ENCODE results near the gene SMOC2.
"Not testable (repeated sequence)": the region's sequence is repeated elsewhere in the genome, so short reads cannot be mapped to it uniquely, and the experiment has no call there.

SMOC2 gene

DNA sequence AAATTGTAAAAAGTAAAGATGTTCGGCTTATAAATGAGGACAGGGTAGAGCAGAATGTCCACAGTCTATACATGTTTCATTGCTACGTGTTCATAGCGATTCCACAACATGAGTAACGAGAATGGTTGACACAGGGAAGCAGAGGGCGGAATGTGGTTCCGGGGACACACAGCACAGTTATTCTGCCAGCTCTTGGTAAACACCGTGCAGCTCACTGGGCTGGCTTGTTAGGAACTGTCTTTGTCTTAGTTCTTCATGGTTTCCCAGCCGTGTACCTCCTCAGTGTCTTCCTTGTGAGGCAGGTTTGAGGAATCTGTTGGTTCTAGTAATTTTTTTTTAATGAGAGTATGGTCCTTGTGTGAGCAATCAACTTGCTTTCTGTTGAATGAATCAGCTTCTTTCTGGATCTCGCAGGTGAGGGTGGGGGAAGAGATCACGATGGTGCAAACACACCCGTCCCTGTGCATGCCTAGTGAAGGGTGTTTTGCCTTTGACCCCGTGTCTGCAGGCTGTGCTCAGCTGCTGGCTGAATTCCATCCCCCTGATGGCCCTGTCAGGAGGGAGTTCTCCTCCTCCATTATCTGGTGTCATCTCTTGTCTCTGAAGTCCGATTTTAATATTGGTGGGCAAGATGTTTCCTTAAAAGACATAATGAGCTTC is 168.2 kb downstream of the SMOC2 start:
- DNase-seq = no peak

DNA sequence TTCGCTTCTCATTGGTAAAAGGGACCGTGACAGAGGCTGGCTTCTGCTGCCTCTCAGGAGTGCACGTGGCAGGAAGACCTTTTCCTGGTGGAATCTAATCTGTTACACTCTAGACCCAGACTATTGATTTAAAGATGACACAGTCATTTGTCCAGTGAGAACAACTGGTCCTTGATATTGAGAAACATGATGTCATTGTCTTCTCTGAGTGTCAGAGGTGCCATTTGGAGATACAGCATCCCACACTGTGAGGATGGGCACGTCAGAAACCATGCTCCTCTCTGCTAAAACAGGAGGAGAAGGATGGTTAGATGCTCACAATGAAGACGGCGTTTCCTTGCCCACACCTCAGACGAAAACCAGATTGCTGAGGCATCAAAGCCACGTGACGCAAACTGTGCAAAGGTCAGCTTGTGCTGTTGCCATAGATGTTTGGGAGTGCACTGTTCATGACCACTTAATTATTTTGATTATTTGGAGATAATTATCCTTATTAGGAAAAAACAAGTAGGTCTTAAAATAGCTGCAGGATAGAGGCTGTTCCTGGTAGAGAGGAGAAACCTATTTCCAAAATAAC is 169.0 kb downstream of the SMOC2 start:
- no peak for DNase-seq

DNA sequence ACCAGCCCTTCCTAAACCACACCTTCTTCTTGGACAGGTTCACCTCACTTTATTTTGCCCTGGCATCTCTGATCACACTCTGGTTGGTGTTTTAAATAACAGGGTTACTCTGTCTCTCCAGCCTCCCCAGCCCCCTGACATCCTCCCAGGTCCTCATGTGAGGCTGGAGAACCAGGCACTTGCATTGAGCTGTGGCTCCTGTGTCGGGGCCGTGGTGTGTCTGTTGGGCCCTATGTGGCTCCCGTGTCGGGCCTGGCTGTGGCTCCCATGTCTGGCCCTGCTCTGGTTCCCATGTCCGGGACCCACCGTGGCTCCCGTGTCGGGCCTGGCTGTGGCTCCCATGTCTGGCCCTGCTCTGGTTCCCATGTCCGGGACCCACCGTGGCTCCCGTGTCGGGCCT is 170.0 kb downstream of the SMOC2 start:
- not testable (repeated sequence) for DNase-seq

DNA sequence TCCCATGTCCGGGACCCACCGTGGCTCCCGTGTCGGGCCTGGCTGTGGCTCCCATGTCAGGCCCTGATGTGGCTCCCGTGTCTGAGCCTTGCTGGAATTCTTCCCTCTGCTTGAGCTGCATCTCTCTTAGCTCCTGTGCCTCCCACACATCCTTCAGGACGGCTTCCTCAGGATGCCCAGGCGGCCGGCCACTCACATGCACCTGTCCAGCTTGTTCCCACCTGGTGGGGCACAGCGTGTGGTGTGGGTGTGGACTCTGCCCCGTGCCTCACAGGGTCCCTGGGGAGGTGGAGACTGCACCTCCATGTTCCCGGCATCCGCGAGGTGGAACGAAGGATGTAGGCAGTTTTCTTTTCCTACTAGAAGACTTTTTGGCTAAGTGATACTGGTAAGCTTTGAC is 170.7 kb downstream of the SMOC2 start:
- DNase-seq = no peak

DNA sequence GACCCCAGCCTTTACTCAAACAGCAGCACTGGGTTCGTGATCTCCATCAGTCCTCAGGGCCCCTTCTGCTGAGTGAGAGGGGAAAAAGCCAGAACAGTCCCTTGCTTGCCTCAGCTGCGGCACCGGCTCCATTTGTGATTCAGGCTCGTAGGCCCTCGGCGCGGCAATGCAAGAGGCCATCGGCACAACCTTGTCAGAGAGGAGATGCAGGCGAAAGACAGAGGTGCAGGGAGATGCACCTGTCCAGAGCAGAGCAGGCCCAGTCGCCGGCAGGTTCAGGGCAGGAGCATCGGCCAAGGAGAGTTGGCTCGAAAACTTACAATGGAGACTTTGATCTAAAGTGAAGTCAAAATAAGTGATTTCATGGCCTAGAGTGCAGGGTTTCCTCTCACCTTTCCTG is 171.6 kb downstream of the SMOC2 start:
- no peak for DNase-seq

DNA sequence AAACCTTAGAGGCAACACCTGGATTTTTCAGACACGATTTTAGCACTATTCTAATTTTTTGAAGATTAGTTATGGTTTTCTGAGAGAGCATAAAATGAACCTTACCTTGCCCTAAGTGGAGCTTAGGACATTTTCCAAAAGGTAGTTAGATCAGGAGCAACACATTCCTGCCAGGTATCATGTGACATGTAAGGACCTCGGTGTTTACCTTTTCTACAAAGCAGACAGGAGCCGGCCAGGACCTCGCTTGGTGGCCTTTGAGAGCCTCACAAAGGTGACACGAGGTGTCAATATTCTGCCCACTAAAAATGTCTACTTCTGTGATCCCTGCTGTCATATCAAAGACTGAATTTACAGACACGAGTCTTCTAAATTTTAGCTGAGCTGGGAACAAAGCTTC is 174.9 kb downstream of the SMOC2 start:
- DNase-seq = no peak

DNA sequence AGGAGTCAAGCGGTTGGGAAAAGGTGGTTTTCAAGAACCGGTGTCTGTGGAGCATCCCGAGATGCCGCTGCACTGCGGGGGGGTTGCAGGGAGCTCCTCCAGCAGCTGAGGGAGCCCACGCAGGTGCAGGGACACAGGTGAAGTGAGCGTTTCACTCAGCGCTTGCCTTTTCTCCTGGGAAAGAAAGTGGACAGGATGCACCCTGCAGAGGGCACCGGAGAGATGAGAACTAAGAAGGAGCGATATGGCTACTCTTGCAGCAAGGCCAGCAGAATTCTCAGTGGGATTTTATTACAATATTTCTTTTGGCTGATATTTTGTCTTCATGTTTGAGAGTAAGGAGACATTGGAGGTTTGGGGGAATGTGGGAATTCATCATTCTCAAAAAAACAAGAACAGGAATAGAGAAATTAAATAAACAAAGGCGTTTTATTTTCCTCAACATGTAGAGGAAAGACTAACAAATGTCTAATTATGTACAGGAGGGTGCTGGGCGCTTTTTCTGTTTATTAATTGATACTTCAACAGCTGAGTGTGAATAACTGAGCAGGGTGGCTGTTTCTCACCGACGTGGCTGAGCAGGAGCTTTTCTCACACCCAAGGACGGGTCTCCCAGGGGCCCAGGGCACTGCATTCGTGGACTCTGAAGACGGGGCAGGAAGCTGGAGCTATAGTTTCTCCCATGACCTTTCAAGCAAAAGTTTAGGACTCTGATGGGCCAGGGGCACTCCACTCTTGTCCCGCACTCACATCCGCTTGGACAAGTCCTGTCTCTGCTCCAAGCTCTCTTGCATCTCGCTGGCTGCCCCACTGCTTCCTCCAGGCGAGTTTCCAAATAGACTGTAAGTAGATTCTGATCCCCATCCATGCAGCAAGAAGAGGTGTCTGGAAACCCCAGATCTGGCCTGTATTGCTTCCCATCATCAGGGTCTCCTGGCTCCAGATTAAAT is 176.1 kb downstream of the SMOC2 start:
- no peak for DNase-seq

DNA sequence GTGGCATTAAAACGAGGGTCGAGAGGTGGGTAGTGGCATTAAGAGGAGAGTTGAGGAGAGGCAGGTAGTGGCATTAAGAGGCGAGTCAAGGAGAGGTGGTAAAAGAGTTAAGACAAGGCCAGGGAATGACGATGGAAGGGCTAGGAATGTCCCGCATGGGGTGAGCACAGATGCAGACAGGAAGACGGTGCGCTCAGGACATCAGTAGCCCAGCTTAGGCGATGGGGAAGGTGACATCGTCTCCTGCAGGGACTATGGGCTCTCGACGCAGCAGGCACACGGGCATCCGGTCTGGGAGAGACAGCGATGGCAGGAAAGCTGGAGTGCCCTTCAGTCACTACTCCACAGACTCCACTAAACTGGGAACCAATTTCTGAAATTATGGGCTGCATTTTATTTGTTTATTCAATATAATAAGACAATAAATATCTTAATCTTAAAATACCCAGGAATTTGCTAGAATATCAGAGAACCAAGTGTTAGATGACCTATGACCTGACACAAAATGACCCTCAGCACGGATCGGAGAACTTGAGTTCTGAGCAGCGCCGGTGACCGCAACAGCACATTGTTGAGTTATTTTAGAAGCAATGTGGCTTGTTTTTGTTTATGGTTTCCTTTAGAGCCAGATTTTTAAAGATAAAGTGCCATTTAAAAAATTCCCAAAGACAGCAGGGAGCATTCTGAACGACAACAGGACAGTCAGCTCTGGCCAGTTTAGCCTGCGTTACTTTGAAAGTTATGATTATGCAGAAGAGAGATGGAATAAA is 177.7 kb downstream of the SMOC2 start:
- DNase-seq = no peak

DNA sequence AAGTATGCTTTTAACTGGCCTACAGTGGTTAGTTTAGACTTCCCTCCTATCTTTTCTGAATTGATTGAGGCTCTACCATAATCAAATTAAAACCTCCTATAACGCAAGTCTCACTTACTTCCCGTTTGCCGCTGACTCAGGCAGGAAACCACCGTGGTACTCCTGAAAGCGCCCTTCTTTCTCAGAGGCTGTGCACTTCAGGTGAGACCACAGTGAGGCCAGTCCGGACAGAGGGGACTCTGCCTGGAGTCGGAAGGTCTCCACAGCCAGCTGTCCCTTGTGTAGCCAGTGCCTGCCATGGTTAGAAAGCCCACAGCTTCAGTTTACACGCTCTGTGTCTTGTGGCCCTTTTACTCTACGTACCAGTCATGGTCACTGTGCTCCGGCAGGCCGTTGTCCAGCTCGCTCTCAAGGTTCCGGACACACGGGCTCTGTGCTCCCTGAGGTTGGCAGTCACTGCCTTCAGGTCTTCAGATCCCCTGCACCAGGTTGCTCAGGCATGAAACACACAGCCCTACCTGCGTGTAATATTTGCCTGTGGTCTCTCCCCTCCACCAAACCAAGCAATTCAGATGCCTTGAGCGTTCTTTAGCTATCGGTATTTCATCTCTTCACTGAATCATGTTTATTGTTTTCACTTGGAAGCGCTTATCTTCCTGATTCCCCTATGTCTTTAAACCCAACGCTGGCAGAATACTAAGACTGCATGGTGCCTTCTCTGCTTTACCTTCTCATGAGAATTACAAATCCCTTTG is 178.8 kb downstream of the SMOC2 start:
- DNase-seq = no peak

DNA sequence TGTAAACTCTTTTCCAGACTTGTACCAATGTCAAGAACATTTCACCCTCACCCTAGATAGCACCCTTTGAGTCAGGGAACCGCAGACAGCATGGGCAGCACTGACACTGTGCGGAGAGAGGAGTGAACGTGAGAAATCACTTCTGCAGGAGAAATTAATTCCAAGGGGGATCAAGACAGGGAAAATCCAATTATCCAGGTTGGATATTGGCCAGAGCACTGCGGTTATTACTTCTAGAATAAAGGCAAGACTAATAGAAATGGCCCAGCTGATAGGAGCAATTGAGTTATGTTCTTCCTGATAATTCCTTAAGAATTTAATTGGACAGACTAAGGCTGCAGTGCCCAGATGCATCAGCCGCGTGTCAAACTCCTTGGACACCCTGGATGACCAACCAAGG is 179.6 kb downstream of the SMOC2 start:
- DNase-seq = no peak

DNA sequence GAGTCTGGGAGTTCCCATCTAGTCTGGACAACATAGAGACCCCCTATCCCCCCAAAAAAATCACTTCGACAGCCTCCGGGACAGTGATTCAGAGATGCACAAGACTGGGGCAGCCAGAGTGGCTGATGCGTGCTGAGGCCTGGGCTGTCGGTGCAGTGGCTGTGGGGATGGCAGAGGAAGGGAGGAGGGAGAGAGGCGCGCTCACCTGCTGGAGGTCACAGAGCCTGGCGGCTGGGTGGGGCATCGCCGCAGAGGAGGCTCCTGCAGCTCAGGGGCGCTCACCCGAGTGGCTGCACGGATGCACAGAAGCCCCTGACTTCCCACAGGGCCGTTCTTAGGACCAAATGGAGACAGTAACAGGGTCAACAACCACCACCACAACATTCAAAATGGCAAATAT is 182.8 kb downstream of the SMOC2 start:
- DNase-seq = no peak

DNA sequence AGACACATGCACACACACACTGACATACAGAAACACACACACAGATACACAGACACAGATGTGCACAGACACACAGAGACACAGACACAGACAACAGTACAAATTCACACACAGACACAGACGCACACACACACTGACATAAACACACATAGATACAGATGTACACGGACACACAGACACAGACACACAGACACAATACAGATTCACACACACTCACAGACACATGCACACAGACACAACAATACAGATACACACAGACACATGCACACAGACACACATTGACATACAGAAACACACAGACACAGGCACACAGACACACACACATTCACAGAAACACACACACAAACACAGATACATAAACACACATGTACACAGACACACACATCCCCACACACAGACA is 183.6 kb downstream of the SMOC2 start:
- no peak for DNase-seq

DNA sequence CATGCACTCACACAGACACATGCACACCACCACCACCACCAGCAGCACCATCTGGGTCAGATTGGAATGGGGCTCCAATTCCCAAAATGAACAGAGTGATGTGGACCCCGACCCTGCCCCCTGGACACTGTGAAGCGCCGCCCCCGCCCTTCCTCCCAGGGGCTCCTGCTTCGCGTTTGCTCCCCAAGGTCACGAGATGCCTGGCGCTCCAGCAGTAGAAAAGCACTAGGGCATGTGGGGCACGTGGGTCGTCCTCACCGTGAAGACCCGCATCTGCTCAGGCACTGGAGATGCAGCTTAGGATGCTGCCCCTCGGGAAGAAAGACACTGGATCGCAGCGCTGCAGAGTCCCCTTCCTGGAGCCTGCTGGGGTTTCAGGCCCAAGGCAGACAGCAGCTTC is 184.0 kb downstream of the SMOC2 start:
- no peak for DNase-seq

DNA sequence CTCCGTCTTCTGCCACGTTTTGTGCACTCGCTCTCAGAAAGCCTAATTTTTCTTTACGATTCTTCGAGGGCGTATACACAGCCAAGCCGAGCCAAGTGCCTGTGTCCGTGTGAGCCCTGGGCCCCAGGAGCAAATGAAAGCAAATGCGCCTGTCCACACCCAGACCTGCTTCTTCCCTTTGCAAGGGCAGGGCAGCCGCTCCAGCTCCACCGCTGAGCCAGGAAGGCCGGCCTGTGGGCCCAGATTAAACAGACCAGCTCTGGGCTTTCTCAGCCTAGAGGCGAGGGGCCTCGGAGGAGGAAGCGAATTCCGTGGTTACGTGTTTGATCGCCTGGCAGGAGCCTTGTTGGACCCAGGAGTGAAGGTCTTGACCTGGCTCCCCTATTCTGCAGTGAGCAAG is 184.6 kb downstream of the SMOC2 start:
- no peak for DNase-seq

DNA sequence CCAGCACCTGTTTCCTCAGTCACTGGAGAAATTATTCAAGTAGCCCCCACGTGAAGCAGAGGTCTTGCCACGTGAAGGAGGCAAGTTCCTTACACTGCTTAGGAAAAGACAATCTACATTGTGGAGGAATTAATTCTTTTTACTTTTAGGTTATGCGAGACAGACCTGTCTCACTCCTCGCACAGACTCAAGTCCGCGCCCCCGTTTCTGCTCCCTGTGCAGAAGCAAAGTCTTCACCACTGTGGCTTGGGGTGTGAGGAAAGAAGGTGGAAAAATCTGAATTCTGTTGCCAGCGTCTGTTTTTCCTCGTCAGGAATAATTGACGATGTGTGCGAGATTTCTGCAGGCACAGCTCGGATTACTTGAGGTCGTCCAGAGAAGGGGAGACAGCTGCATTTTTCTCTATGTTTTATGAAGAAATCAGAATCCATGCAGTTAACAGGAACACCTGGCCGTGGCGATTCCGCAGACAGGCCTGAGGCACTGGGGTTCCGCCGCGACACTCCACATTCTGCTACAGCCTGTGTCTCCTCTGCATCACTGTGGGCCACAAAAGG is 185.1 kb downstream of the SMOC2 start:
- DNase-seq = no peak

DNA sequence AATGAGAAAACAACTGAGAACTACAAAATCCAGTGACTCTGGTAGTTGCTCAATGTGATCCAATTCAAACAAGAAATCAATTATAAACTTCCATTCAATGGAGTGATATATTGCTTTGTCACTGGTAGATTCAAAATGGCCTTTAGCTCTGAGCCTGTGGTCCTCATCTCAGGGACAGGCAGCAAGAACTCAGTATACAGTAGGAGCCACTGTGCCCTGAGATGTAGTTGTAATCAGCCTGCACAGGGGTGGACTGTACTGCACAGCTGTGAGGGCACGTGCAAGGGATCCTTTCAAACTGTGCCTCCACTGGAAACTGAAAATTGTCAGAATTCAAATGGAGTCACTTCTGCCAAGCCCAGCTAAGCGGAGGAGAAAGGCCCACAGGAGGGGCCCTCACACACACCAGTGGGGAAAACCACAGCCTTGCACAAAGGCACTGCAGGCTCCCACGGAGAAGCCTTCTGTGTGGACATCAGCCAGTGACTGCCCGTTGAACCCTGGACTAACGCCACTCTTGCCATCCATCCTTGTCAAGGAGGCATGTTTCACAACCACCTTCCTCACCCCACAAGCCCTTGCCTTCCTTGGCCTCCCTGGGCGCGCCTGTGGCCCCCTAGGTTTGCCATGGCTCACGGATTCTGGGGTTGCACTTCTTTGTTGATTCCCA is 186.7 kb downstream of the SMOC2 start:
- no peak for DNase-seq

DNA sequence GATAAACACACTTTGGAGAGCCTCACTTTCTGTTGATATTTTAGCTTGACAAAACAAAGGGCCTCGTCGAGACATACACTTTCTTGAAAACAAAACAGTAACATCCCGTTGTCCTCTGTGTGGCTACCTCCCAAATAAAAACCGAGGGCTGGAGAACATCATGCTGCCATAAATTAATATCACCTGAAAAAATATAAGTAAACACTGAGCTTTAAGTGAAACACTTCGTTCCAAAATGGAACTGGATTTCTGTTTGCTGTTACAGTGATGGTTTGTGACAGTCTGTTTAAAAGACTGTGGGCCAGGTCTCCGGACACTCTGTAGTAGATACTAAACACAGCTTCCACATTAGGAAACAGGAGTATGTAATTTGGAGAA is 187.2 kb downstream of the SMOC2 start:
- no peak for DNase-seq

DNA sequence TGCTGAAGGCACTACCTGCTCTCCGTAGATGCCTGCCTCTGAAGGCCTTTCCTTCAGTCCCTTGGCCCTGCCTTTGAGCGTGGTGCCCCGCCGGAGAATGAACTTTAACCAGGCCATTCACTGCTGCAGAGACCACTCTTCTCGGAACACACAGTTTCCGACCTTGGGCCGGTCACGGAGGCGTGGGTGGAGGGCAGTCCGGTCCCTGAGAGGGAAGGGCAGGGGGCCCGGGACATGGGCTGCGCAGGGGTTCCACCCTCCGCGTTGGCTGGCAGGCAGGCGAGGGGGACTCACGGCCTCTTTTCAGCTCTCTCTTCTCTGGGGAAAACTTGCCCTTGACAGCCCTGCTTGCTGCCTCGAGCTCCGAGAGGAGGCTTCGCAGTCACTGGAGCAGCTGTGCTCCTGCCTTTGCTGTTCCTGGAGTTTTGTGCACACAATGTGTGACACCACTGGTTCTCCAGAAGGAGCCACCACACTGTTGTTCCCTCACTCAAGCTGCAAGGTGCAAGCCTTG is 187.8 kb downstream of the SMOC2 start:
- no peak for DNase-seq

DNA sequence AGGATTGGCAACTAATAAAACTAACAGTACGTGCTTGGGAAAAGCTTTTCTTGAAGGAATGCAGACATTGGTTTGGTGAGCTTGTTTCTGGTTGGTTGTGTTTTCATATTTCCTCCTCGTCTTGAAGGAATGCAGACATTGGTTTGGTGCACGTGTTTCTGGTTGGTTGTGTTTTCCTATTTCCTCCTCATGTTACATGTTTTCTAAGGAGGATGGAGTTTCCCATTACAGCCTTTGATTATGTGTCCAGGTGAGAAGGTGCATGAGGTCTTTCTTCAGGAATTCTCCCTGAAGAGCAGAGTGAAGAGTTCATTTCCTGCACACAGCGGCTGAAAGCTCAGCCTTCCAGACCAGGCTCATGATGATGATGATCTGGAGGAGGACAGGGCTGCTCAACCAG is 190.6 kb downstream of the SMOC2 start:
- no peak for DNase-seq

DNA sequence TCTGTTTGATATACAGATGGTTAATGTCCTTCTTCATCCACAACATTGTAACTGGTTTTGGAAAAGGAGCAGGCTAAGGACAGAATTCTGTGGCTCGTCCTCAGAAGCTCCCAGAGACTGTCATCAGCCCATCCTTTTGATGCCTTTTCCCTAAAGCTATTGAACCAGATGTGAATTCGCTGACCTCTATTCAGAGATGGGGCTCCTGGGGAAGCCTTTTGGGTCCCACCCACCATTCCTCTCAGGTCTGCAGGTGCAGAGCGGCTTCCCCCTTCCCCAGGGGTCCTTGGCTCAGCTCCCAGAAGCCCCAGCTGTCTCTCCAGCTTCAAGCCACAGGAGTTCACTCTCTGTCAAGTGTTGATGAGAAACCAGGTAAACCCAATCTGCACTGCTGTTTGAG is 191.7 kb downstream of the SMOC2 start:
- no peak for DNase-seq

DNA sequence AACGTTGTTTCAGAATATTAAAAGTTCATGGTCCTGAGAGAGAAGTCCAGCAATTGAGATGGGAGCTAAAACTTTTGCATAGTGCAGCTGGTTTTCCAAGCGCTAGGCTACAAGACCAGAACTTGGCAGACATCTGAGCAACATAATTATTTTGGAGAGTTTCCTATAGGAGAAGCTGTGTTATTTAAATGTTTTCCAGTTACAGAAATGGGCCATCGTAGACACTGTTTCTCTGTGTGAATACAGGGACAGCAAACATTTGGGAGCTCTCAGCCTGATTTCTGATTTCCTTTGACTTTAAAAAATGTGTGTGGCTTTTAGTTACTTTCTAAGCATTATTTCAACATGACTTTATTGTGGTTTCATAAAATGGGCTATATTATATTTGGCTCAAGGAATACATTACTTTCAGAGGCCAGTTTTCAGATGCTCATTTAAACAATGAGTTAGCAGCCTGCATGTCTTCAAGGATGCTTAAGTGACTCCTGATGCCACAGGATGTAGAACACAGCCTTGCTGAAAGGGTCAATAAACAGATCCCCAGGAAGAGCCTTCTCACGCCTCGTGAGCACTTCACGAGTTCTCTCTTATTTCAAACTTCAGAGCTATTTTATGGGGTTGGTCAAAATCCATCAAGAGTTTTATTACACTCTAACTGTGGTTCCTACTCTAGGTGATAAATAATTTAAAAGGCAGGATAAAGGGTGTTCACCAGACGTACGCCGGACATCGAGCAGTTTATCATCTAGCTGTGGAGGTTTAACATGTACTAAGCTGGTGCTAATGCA is 193.8 kb downstream of the SMOC2 start:
- DNase-seq = no peak
